ENCODE data around the gene SH3GL3. TPM values are rescaled to one million over a fixed set of nuclear protein-coding genes. Genes with fewer than 3 reads are reported as not detected.

Gene SH3GL3
- total RNA-seq, 1 donor from 2014 or later, result not detected

- intact Hi-C loops (cut with micrococcal nuclease), result loop anchor here (2.0 to 5.0 kb wide), 2 partner anchors 457 to 470 kb away; no protein-coding TSS in a partner anchor
Measured at GRCh38 chr15:83565138-83565537, 118.0 kb downstream of the SH3GL3 start.

DNA sequence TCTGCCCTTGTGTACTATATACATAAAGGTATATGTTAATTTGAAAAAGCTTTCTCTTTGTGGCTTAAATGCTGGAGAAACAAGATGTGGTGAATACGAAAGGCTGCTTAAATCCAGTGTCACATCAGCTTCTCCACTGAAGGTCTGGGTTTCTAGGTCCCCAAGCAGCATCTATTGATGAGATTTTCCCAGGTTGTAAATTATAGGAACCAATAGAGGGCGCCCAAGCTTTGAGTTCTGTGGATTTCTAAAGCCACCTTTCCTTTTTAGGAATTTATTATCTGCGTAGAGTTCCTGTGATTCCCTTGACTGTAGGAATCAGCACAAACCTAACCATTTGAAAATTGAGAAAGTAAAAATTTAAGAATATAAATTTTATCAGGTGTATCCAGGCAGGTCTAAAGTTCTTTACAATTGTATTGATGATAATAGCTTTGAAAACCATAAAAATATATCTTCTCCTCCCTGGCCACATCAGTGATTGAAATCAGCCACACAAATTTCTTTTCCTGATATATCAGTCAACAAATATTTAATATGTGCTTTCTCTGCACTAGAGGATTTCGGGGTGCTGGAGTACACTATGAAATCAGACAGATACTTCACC lies 118.5 kb downstream of the SH3GL3 start:
- intact Hi-C loops (cut with micrococcal nuclease), result loop anchor here (2.0 to 5.0 kb wide), 2 partner anchors 457 to 469 kb away; no protein-coding TSS in a partner anchor

DNA sequence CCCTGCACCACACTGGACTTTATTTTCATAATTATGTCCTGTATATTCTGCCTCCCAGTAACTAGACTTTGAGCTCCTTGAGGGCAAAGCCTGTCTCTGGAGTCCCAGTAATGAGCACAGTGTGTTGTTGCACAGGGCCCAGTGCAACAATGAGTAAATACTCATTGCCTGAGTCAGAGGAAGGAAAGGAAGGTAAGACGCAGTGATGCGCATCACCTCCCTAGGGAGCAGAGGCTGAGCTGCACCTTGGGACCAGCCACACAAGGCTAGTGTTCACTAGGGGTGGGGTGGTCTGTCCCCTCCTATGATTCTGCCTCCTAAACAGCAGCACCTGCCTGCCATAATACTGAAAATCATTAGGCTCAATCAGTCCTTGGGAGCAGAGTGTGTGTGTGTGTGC lies 120.2 kb downstream of the SH3GL3 start:
- intact Hi-C loops (cut with micrococcal nuclease), result loop anchor here (5.0 kb wide), 1 partner anchor 455 kb away; no protein-coding TSS in a partner anchor

GRCh38 chr15:83569341-83569740 lies 122.2 kb downstream of the SH3GL3 start:
- intact Hi-C loops (cut with micrococcal nuclease), result loop anchor here (5.0 kb wide), 1 partner anchor 453 kb away; no protein-coding TSS in a partner anchor

DNA sequence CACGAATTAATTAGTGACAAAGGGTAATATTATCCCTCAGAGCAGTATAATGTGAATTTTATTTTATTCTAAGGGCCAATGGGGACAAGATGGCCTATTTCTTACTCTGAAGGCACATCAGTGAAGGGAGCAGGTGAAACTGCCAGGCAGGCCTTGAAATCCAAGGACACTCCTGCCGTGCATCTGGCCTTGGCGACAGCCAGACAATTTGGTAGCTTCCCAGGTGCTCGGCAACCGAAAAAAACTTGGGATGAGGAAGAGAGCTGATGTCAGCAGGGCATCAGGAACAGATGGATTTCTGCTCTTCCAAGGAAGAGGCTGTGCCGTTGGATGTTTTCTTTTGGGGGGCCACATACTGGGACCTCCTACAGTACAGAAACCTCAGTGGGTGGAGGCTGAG lies 123.6 kb downstream of the SH3GL3 start:
- intact Hi-C loops (cut with micrococcal nuclease), result no loop called here

DNA sequence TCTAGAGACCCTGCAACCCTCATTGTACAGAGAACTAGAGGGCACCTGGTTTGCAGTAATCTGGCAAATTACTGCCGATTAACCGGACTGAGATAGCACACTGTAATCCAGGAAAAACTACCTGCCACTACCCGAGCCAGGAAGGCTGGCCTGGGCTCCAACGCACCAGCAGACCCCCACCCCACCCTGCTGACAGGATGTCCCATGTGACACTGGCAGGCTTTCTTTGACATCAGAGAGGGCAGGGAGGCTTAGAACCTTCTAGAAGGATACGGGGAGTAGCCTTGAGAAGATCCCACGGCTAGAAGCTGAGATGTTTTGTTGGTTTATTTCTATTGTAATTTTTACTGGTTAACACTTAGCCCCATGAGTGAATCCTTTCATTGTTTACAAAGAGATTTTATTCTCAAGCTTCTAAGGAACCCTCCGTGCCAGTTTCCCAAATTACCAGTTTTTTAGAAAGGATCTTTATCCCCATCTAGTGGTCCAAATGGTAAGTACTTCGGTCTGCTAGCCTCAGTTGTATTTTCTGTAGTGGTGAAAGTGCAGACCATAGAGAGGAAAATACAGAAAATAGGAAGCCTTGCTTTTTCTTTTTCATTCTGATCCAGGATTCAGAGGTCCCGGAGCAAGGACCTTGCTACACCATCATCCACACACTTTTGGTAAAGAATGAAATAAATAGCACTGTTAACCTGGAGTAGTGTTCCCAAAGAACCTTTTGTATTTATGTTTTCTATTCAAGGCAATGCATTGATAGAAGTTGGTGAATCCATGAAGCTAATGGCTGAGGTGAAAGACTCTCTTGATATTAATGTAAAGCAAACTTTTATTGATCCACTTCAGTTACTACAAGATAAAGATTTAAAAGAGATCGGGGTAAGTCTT lies 124.9 kb downstream of the SH3GL3 start:
- intact Hi-C loops (cut with micrococcal nuclease), result no loop called here

DNA sequence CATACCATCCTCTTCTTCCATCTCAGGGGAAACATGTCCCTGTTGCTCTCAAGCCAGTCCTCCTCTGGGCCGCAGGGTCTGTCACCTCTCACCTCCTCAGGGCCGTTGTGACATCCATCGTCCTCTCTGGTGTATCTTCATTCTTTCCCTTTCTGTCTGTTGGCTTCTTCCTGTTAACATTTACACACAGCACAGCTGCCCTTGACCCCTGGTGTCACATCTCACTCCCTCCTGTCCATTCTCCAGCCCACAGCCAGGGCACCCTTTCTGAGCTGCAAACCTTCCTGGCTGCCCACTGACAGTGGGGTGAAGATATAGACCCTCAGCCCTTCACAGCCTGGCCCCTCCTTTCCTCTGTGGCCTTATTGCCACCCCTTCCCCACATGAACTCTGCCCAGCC lies 127.2 kb downstream of the SH3GL3 start:
- intact Hi-C loops (cut with micrococcal nuclease), result no loop called here

DNA sequence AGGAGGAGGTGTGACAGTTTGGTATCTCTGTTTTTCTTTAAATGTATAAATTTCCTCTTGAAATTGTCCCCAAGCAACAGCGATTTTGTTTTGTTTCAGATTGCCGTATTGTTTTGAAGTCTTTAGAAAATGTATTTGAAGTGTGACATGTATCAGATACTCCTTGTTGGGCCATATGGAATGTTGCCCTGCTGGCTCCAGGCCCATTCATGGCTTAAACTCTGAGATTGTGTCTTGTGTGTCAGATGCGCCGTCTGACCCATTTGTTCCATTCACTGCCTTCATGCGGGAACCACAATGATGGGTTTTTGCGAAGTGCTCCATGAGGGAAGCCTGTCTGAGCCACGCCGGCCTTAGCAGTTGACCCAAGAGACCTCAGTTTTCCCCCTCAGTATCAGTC lies 131.6 kb downstream of the SH3GL3 start:
- intact Hi-C loops (cut with micrococcal nuclease), result no loop called here

DNA sequence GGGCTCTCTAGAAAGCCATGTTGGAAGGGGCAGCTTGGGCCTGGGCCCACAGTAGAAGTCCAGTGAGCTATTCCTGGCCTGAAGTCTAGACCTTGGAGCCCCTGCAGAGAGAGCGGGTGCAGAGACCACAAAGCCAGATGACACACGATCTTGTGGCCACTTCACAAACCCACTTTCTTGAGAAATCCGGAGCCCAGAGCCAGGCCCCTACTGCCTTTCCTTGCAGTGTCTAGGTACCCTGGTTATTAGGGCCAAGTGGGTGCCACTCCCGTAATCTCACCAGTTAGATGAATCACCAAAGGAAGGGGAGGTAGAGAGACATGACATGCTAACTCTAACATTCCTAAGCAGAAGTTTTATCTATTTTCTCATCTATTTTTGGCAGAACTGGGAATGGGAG lies 134.2 kb downstream of the SH3GL3 start:
- intact Hi-C loops (cut with micrococcal nuclease), result no loop called here

DNA sequence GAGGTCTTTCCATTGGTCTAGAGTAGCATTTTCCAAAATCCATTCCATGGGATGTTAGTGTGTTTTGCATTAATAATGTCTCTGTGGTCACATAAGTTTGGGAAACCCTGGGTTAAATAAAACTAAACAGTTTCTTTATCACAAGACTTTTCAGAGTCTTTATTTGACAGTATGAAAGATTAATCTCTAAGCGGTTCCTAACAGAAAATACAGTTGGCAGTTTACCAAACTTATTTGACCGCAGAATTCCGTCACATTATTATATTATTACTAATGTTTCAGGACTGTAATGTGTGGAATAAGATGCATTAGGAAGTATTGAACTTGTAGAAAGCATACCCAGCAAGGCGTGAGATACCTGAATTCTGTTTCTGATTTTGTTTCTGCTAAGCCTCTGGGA lies 135.2 kb downstream of the SH3GL3 start:
- intact Hi-C loops (cut with micrococcal nuclease), result no loop called here

DNA sequence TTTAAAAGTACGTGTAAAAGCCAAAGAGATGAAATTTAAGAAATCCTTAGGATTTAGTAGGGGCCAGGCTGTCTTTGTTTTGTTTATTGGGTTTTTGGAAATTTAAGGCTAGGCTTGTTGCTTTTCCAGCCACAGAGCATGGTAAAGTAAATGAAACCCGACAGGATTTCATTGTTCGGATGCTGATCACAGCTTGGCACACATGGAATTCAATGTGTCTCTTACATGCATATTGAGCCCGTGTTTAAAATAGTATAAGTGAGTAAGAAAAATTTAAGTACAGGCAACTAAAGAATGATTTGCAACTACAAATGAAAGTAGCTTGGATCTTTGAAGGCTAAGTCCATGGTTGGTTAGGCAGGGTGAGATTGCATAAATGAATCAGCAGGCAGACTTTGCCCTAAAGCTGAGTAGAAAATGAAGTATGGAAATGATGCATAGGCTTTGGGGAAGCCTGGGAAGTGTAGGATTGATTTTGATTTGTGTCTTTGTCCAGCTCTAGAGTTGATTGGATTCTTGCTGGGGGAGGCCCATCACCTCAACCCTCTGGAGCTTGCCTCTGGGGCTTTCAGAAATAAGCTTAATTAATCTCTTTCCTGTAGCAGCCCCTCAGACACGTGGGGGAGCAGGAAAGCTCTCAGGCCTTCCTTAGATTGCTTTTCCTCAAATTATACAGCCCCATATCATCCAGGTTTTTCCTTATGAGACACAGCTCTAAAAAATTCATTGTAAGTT lies 138.6 kb downstream of the SH3GL3 start:
- intact Hi-C loops (cut with micrococcal nuclease), result no loop called here

GRCh38 chr15:83587091-83587490 lies 139.9 kb downstream of the SH3GL3 start:
- intact Hi-C loops (cut with micrococcal nuclease), result no loop called here

DNA sequence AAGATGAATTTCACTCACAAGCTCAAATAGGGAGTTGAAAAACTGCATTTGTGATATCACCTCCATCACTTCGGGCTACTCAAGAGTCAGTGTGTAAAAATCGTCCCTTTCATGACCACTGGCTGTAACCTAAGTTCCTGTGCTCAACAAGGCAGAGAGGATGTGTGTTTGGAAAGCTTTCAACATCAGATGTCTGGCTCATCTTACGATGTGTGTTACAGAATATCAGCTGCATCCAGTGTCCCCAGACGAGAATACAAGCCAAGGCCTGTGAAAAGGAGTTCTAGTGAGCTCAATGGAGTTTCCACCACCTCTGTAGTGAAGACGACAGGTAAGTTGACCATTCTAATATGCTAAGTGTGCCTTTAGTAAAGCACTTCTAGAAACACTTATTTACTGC lies 141.3 kb downstream of the SH3GL3 start:
- intact Hi-C loops (cut with micrococcal nuclease), result no loop called here

DNA sequence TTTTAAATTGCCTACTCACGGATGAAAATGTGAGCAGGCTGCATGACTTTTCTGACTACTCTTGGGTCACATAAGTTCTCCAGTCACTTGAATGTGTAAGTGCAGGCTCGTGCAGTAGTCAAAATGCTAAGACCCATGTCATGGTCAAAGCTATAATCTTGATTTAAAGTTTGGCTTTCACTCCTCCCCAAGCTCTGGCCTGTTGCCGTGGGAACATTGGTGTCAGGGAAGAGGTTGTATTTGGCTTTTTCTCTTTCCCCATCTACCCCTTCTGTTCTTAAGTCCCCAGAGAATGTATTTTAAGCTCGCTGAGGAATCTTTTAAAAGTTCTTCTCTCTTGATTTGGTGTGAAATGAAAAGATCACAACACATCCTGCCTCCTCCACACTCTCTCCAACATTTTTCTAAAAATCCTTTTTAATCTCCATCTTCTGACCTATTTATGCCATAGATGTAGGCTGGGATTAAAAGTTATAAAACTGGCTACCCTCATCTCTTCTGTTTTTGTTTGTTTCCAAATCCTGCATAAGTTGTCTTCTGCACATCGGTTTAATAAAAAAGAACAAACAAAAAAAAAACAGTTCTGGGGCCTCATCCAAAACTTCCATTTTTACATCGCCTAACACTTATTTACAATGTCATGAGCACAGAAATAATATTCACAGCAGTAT lies 145.4 kb downstream of the SH3GL3 start:
- intact Hi-C loops (cut with micrococcal nuclease), result no loop called here

DNA sequence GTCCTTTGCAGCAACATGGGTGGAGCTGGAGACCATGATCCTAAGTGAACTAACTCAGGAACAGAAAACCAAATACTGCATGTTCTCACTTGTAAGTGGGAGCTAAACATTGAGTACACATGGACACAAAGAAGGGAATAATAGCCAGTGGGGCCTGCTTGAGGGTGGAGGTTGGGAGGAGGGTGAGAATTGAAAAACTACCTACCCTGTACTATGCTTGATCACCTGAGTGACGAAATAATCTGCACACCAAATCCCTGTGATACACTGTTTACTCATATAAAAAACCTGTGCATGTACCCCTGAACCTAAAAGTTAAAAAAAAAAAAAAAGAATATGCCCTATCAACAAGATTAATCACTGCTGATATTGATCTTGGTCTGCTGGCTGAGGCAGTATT lies 148.1 kb downstream of the SH3GL3 start:
- intact Hi-C loops (cut with micrococcal nuclease), result no loop called here

GRCh38 chr15:83598031-83598430 lies 150.9 kb downstream of the SH3GL3 start:
- intact Hi-C loops (cut with micrococcal nuclease), result no loop called here

DNA sequence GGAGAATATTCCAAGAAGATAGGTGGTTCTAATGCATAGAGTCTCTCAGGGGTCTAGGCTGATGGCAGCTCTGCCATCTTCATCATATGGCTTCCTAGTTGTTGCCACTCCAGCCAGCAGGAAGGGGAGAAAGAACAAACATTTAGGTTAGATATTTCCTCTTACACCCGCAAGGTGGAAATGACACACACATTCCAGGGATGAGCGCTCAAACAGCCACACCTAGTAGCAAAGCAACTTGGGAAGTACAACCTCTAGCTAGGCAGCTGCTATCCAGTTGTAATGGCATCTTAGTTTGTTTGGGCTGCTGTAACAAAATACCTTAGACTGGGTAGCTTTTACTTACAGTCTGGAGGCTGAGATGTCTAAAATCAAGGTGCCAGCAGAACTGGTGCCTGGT lies 154.9 kb downstream of the SH3GL3 start:
- intact Hi-C loops (cut with micrococcal nuclease), result no loop called here

- intact Hi-C loops (cut with micrococcal nuclease), result no loop called here
Measured at GRCh38 chr15:83604549-83604948, 157.4 kb downstream of the SH3GL3 start.

DNA sequence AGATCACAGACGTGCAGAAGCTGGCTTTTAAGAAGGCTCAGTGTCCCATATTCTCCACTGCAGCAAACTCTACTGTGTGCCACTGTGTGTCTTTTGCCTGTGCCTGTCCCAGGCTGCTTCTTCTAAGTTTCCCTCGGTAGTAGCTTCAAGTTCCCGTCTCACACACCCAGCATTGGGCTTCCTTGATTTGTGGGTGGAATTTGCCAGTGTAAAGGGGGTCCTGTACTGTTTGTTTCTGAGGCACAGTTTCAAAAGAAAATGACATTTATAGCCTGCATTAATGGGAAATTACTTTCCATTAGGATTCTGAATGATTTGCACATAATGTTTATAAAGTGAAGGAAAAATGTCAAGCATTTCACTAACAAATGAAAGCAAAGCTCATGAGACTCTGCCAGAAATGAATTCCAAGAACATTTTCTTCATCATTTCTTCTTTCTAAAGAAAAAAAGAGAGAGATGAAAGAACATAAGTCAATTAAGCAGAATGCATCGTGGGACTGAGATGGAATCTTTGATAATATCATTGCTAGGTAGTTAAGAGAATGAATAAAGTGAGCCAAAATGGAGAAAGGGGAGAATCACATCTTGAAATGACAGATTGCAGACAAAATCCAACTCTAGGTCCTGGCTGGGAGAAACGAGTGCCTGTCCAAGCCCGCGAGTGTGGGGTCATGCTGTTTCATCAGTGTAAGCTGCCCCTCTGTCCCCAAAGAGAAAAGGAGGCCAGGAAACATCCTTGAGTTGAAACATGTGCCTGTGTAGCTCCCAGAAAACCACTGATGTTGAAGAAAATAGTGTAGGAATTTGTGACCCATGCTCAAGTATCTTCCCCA lies 158.2 kb downstream of the SH3GL3 start:
- intact Hi-C loops (cut with micrococcal nuclease), result no loop called here

DNA sequence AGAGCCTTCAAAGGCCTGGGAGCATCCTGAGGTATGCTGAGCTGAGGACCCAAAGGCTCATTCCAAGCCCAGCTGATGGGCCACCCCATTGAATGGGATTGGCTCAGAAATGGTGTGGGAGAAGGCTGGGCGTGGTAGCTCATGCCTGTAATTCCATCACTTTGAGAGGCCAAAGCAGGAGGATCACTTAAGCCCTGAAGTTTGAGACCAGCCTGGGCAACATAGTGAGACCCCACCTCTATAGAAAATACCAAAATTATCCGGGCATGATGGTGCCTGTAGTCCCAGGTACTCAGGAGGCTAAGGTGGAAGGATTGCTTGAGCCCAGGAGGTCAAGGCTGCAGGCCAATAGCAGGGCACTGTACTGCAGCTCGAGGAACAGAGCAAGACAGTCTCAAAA lies 163.0 kb downstream of the SH3GL3 start:
- intact Hi-C loops (cut with micrococcal nuclease), result no loop called here

Measured in T-helper 2 cell treated with Interferon-gamma antibody and Interleukin-4, amounts not matched to agents 100 ng/mL and 5 ng/mL, for 36 hours (primary cell).